GM19463 (cell line): ENCODE data around the gene SPTLC2.
A peak's percentile ranks its signal among the peaks of the same experiment; 100 is the strongest.

Experiments
- ATAC-seq: cut with Tn5 transposase; IDR thresholded peaks from one replicate; pipeline ENCODE4 v1.9.1; 2021; ENCODE audit warnings: mild to moderate bottlenecking, moderate library complexity; ENCODE audit not compliant: unreplicated experiment

The SPTLC2 gene

GRCh38 chr14:77625360-77625759 is 8.9 kb upstream of the SPTLC2 start:
- no peak for ATAC-seq

GRCh38 chr14:77623201-77623600 is 6.8 kb upstream of the SPTLC2 start:
- ATAC-seq: no peak

GRCh38 chr14:77622366-77622961 is 6.0 kb upstream of the SPTLC2 start:
- no peak for ATAC-seq

GRCh38 chr14:77620222-77620870 is 3.9 kb upstream of the SPTLC2 start:
- no peak for ATAC-seq

- no peak for ATAC-seq
These were observed 2.0 kb upstream of the SPTLC2 start for GRCh38 chr14:77618381-77618970.

GRCh38 chr14:77616133-77616453 is 344 bp downstream of the SPTLC2 start:
- no peak for ATAC-seq

- ATAC-seq: no peak
These were observed 890 bp downstream of the SPTLC2 start for GRCh38 chr14:77615361-77616132.

- no peak for ATAC-seq
These were observed 3.2 kb downstream of the SPTLC2 start for GRCh38 chr14:77613201-77613600.

GRCh38 chr14:77612011-77612620 is 4.3 kb downstream of the SPTLC2 start:
- ATAC-seq: no peak

GRCh38 chr14:77610553-77610952 is 5.9 kb downstream of the SPTLC2 start:
- ATAC-seq: no peak

GRCh38 chr14:77609922-77610321 is 6.5 kb downstream of the SPTLC2 start:
- ATAC-seq: no peak

- ATAC-seq: peak; percentile 54
These were observed 8.6 kb downstream of the SPTLC2 start for GRCh38 chr14:77607741-77608302.

GRCh38 chr14:77605392-77605972 is 11.0 kb downstream of the SPTLC2 start:
- no peak for ATAC-seq

GRCh38 chr14:77603654-77604255 is 12.7 kb downstream of the SPTLC2 start:
- no peak for ATAC-seq

- ATAC-seq: no peak
These were observed 13.4 kb downstream of the SPTLC2 start for GRCh38 chr14:77603031-77603430.

- ATAC-seq: no peak
These were observed 14.4 kb downstream of the SPTLC2 start for GRCh38 chr14:77601846-77602619.

GRCh38 chr14:77599889-77600288 is 16.5 kb downstream of the SPTLC2 start:
- ATAC-seq: no peak

GRCh38 chr14:77598366-77599070 is 17.9 kb downstream of the SPTLC2 start:
- ATAC-seq: no peak

GRCh38 chr14:77593501-77593961 is 22.9 kb downstream of the SPTLC2 start:
- peak; percentile 54 for ATAC-seq
